SK-N-SH treated with all-trans-retinoic acid at 6 μM for 48 hours (cell line): ENCODE data around the gene BATF.

Experiments used
- ATAC-seq: fragments of 200-7000 bp; cut with Tn5 transposase; 3 replicates; pipeline ENCODE4 v1.9.1; 2020; ENCODE audit warnings: mild to moderate bottlenecking, moderate library complexity
- ARNTL ChIP-seq: fragments of 450-650 bp; formaldehyde crosslinking; IDR thresholded peaks from 2 replicates; pipeline ENCODE4 v1.5.0; 2020; ENCODE audit warnings: low read depth, mild to moderate bottlenecking, moderate library complexity, borderline replicate concordance
- BACH2 ChIP-seq: fragments of 250-450 bp; sonication (Bioruptor Pico); IDR thresholded peaks from 2 replicates; pipeline ENCODE4 v1.9.0; 2021; ENCODE audit warnings: mild to moderate bottlenecking, borderline replicate concordance
- CSDC2 ChIP-seq: fragments of 250-450 bp; sonication (Bioruptor Pico); IDR thresholded peaks from 2 replicates; pipeline ENCODE4 v1.5.0; 2020; ENCODE audit warnings: mild to moderate bottlenecking, moderate library complexity
- ESRRG ChIP-seq: fragments of 250-450 bp; sonication (Bioruptor Pico); IDR thresholded peaks from 2 replicates; pipeline ENCODE4 v1.6.1; 2021; ENCODE audit warnings: mild to moderate bottlenecking
- GLIS3 ChIP-seq: fragments of 250-450 bp; sonication (Bioruptor Pico); IDR thresholded peaks from 2 replicates; pipeline ENCODE4 v1.5.0; 2020; ENCODE audit warnings: mild to moderate bottlenecking, moderate library complexity
- OSR1 ChIP-seq: fragments of 250-450 bp; sonication (Bioruptor Pico); IDR thresholded peaks from 2 replicates; pipeline ENCODE4 v1.8.0; 2022; ENCODE audit warnings: moderate library complexity, mild to moderate bottlenecking, inconsistent platforms
- POU6F1 ChIP-seq: fragments of 250-450 bp; sonication (Bioruptor Pico); IDR thresholded peaks from 2 replicates; pipeline ENCODE4 v1.8.0; 2021; ENCODE audit warnings: low read depth, mild to moderate bottlenecking, moderate library complexity, borderline replicate concordance
- PPARA ChIP-seq: fragments of 250-450 bp; sonication (Bioruptor Pico); IDR thresholded peaks from 2 replicates; pipeline ENCODE4 v1.5.0; 2020; ENCODE audit warnings: mild to moderate bottlenecking, borderline replicate concordance
- RARB ChIP-seq: fragments of 250-450 bp; sonication (Bioruptor Pico); IDR thresholded peaks from 2 replicates; pipeline ENCODE4 v1.8.0; 2021; ENCODE audit warnings: mild to moderate bottlenecking, moderate library complexity
- SNAI2 ChIP-seq: fragments of 250-450 bp; sonication (Bioruptor Pico); IDR thresholded peaks from 2 replicates; pipeline ENCODE4 v1.5.0; 2020; ENCODE audit warnings: mild to moderate bottlenecking, moderate library complexity
- TCF4 ChIP-seq: fragments of 250-450 bp; sonication (Bioruptor Pico); IDR thresholded peaks from 2 replicates; pipeline ENCODE4 v1.8.0; 2021; ENCODE audit warnings: mild to moderate bottlenecking, moderate library complexity, borderline replicate concordance
- TOX ChIP-seq: fragments of 250-450 bp; sonication (Bioruptor Pico); IDR thresholded peaks from 2 replicates; pipeline ENCODE4 v1.8.0; 2021; ENCODE audit warnings: mild to moderate bottlenecking, moderate library complexity, borderline replicate concordance
- ZC3H10 ChIP-seq: fragments of 250-450 bp; sonication (Bioruptor Pico); IDR thresholded peaks from 2 replicates; pipeline ENCODE4 v1.5.1; 2021; ENCODE audit warnings: mild to moderate bottlenecking, moderate library complexity
- ZFP30 ChIP-seq: fragments of 450-650 bp; formaldehyde crosslinking; IDR thresholded peaks from 2 replicates; pipeline ENCODE4 v1.5.0; 2022; ENCODE audit warnings: mild to moderate bottlenecking, moderate library complexity
- ZNF565 ChIP-seq: fragments of 450-650 bp; formaldehyde crosslinking; conservative IDR thresholded peaks from 2 replicates; pipeline ENCODE4 v1.5.0; 2020; ENCODE audit warnings: low read depth, mild to moderate bottlenecking, moderate library complexity
- ZNF70 ChIP-seq: fragments of 450-650 bp; formaldehyde crosslinking; IDR thresholded peaks from 2 replicates; pipeline ENCODE4 v1.5.0; 2020; ENCODE audit warnings: mild to moderate bottlenecking, moderate library complexity
- ZNF8 ChIP-seq: fragments of 450-650 bp; formaldehyde crosslinking; IDR thresholded peaks from 2 replicates; pipeline ENCODE4 v1.5.0; 2020; ENCODE audit warnings: mild to moderate bottlenecking, moderate library complexity
- TF ChIP-seq, protein P1 (sequence below): fragments of 250-450 bp; sonication (Bioruptor Pico); IDR thresholded peaks from 2 replicates; pipeline ENCODE4 v1.5.1; 2021; ENCODE audit warnings: mild to moderate bottlenecking, moderate library complexity
- TF ChIP-seq, protein P2 (sequence below): fragments of 250-450 bp; sonication (Bioruptor Pico); IDR thresholded peaks from 2 replicates; pipeline ENCODE4 v1.5.1; 2020; ENCODE audit warnings: low read depth, mild to moderate bottlenecking, moderate library complexity
- TF ChIP-seq, protein P3 (sequence below): fragments of 250-450 bp; sonication (Bioruptor Pico); IDR thresholded peaks from 2 replicates; pipeline ENCODE4 v1.5.0; 2020; ENCODE audit warnings: mild to moderate bottlenecking, moderate library complexity

BATF gene

GRCh38 chr14:75506930-75507329 is 15.3 kb upstream of the BATF start (continued):
- TF ChIP-seq POU6F1 (CRISPR knock-in tag): no peak
- TF ChIP-seq, protein P1, sequence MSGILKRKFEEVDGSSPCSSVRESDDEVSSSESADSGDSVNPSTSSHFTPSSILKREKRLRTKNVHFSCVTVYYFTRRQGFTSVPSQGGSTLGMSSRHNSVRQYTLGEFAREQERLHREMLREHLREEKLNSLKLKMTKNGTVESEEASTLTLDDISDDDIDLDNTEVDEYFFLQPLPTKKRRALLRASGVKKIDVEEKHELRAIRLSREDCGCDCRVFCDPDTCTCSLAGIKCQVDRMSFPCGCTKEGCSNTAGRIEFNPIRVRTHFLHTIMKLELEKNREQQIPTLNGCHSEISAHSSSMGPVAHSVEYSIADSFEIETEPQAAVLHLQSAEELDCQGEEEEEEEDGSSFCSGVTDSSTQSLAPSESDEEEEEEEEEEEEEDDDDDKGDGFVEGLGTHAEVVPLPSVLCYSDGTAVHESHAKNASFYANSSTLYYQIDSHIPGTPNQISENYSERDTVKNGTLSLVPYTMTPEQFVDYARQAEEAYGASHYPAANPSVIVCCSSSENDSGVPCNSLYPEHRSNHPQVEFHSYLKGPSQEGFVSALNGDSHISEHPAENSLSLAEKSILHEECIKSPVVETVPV (CRISPR knock-in tag): no peak

DNA sequence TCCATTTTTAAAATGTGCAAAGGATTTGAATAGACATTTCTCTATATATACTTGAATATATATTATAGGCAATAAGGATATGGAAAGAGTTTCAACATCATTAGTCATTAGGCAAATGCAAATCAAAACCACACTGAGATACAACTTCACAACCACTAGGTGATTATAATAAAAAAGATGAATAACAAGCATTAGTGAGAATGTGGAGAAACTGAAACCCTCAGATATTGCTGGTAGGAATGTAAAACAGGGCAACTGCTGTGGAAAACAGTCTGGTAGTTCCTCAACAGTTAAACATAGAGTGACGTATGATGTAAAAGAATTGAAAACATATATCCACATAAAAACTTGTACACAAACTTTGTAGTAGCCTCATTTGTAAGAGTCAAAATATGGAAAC is 11.7 kb upstream of the BATF start:
- no peak for ATAC-seq
- no peak for TF ChIP-seq ZNF8 (CRISPR knock-in tag)
- TF ChIP-seq CSDC2 (CRISPR knock-in tag): no peak
- TF ChIP-seq, protein P2, sequence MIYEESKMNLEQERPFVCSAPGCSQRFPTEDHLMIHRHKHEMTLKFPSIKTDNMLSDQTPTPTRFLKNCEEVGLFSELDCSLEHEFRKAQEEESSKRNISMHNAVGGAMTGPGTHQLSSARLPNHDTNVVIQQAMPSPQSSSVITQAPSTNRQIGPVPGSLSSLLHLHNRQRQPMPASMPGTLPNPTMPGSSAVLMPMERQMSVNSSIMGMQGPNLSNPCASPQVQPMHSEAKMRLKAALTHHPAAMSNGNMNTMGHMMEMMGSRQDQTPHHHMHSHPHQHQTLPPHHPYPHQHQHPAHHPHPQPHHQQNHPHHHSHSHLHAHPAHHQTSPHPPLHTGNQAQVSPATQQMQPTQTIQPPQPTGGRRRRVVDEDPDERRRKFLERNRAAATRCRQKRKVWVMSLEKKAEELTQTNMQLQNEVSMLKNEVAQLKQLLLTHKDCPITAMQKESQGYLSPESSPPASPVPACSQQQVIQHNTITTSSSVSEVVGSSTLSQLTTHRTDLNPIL: no peak
- TF ChIP-seq, protein P3, sequence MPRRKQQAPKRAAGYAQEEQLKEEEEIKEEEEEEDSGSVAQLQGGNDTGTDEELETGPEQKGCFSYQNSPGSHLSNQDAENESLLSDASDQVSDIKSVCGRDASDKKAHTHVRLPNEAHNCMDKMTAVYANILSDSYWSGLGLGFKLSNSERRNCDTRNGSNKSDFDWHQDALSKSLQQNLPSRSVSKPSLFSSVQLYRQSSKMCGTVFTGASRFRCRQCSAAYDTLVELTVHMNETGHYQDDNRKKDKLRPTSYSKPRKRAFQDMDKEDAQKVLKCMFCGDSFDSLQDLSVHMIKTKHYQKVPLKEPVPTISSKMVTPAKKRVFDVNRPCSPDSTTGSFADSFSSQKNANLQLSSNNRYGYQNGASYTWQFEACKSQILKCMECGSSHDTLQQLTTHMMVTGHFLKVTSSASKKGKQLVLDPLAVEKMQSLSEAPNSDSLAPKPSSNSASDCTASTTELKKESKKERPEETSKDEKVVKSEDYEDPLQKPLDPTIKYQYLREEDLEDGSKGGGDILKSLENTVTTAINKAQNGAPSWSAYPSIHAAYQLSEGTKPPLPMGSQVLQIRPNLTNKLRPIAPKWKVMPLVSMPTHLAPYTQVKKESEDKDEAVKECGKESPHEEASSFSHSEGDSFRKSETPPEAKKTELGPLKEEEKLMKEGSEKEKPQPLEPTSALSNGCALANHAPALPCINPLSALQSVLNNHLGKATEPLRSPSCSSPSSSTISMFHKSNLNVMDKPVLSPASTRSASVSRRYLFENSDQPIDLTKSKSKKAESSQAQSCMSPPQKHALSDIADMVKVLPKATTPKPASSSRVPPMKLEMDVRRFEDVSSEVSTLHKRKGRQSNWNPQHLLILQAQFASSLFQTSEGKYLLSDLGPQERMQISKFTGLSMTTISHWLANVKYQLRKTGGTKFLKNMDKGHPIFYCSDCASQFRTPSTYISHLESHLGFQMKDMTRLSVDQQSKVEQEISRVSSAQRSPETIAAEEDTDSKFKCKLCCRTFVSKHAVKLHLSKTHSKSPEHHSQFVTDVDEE (CRISPR knock-in tag): no peak
- no peak for TF ChIP-seq TCF4
- TF ChIP-seq TOX: no peak
- TF ChIP-seq, protein P1 (CRISPR knock-in tag): no peak
- no peak for TF ChIP-seq ESRRG
- no peak for TF ChIP-seq OSR1 (CRISPR knock-in tag)
- TF ChIP-seq RARB (CRISPR knock-in tag): no peak
- TF ChIP-seq ZFP30: no peak
- TF ChIP-seq ARNTL (CRISPR knock-in tag): no peak
- TF ChIP-seq PPARA: no peak
- TF ChIP-seq ZNF70: no peak
- TF ChIP-seq ZC3H10: no peak
- TF ChIP-seq BACH2 (CRISPR knock-in tag): no peak
- no peak for TF ChIP-seq SNAI2 (CRISPR knock-in tag)
- TF ChIP-seq GLIS3 (CRISPR knock-in tag): no peak
- no peak for TF ChIP-seq POU6F1 (CRISPR knock-in tag)
- TF ChIP-seq ZNF565: no peak

- ATAC-seq: no peak
- no peak for TF ChIP-seq ARNTL (CRISPR knock-in tag)
- TF ChIP-seq ZNF565: no peak
- no peak for TF ChIP-seq PPARA
- TF ChIP-seq ESRRG: no peak
- TF ChIP-seq, protein P2: no peak
- no peak for TF ChIP-seq TOX
- no peak for TF ChIP-seq ZNF8 (CRISPR knock-in tag)
- TF ChIP-seq SNAI2 (CRISPR knock-in tag): no peak
- TF ChIP-seq, protein P1 (CRISPR knock-in tag): no peak
- TF ChIP-seq, protein P3 (CRISPR knock-in tag): no peak
- TF ChIP-seq TCF4: no peak
- TF ChIP-seq BACH2 (CRISPR knock-in tag): no peak
- no peak for TF ChIP-seq OSR1 (CRISPR knock-in tag)
- no peak for TF ChIP-seq CSDC2 (CRISPR knock-in tag)
These were observed 11.1 kb upstream of the BATF start for GRCh38 chr14:75511201-75511600.
